CD1c-positive myeloid dendritic cell (primary cell): ENCODE results near the gene TK2.
A peak's percentile ranks its signal among the peaks of the same experiment; 100 is the strongest.
"Not testable (repeated sequence)": the region's sequence is repeated elsewhere in the genome, so short reads cannot be mapped to it uniquely, and the experiment has no call there.

Source experiments
- DNase-seq: peaks from one replicate; pipeline ENCODE4 v3.0.0-alpha.2; 2016; ENCODE audit errors: extremely low spot score

The TK2 gene

DNA sequence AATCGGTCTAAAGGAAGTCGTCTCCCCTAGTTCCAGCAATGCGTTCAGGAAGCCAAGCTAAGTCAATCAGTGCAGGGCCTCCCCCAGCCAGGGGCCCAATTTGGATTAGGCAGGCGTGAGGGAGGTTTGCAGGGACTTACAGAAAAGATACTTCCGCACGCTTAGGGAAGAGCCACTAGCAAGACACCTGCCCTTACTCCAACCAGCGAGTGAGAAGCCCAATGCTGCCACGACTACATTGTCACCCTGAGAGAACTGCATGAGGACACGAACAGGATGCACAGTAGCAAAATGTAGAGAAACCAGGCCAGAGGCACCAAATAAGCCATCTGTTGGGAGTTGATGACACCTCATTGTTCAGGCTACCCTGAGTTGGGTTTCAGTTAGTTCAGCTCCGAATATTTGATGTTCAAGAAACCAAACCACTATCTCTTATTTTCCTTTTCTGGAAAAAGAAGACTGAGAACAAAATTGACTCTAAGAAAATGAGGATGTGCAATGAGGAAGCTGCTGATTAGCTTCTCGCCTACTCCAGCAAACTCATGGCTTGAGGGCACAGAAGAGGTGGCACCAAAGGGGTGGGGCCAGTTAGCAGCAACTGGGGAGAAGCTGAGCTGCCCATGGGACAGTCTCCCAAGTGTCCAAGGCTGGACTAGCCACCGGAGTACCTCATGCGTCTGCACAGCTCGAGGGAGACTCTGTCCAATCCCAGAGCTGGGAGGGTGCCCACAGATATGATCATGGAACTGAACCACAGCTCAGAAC, 29.3 kb downstream of the TK2 start:
- DNase-seq, result peak; percentile 92

GRCh38 chr16:66519482-66520373, 30.2 kb downstream of the TK2 start:
- no peak for DNase-seq

DNA sequence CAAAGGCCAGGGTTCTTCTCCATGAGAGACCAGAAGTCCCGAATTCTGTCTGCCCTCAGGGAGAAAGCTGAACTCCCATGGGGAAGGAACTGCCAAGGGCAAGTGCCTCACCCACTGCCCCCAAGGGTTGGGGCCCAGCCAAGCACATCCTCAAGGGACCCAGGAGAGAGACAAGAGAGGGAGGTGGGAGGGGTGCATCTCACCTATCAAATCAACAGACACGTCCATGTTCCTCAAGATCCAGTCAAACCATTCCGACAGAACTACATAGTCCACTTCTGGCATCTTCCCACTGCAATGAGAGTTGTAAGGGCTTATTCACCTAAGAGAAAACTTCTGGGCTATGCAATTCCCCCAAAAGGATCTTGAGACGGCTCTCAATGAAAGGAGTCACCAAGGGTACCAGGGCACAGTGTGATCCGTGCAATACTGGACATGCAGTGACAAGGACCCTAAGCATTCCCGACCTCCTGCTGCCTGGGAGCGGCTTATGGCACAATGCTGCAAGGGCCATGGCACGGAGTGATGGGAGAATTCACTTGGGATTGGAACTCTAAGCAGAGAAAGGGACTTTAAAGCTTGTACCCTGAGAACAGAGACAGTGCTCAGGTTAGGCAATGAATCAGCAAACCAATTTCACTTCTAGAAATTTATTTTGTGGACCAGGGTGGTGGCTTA, 32.2 kb downstream of the TK2 start:
- DNase-seq, result peak; percentile 15

GRCh38 chr16:66516808-66517585, 32.9 kb downstream of the TK2 start:
- DNase-seq, result peak; percentile 96

GRCh38 chr16:66516509-66516807, 33.5 kb downstream of the TK2 start:
- no peak for DNase-seq

GRCh38 chr16:66515596-66516508, 34.1 kb downstream of the TK2 start:
- peak; percentile 69 for DNase-seq

- DNase-seq, result not testable (repeated sequence)
These were observed 34.8 kb downstream of the TK2 start for GRCh38 chr16:66514980-66515595.

- DNase-seq, result not testable (repeated sequence)
These were observed 35.5 kb downstream of the TK2 start for GRCh38 chr16:66514391-66514790.

DNA sequence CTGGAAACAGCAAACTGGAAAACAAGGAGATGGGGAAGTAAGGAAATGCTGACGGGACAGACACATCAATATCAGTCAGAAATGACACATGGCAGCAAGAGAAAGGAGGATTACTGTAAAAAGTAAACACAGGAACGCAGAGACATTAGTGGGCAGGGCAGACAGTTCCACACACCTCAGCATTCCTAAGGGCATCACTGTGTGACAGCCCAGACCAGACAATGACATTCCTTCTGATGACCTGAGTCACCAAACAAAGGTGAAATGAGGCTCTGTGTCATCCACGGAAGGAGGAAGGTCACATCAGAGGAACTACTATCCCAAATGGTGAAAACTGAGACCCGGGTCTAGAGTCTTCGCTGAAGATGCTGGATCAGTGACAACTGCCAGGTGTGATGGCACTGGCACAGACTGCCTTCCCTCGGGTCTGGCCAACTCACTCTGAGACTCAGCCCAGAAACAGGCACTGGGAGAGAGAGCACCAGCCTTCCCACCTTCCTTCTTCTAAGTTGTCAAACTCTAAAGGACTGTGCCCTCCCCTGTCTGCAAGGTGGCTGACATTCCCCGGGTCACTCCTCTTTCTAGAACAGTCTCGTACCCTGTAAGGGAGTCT, 36.7 kb downstream of the TK2 start:
- DNase-seq, result peak; percentile 40

- peak; percentile 50 for DNase-seq
These were observed 37.4 kb downstream of the TK2 start for GRCh38 chr16:66512272-66513110.

DNA sequence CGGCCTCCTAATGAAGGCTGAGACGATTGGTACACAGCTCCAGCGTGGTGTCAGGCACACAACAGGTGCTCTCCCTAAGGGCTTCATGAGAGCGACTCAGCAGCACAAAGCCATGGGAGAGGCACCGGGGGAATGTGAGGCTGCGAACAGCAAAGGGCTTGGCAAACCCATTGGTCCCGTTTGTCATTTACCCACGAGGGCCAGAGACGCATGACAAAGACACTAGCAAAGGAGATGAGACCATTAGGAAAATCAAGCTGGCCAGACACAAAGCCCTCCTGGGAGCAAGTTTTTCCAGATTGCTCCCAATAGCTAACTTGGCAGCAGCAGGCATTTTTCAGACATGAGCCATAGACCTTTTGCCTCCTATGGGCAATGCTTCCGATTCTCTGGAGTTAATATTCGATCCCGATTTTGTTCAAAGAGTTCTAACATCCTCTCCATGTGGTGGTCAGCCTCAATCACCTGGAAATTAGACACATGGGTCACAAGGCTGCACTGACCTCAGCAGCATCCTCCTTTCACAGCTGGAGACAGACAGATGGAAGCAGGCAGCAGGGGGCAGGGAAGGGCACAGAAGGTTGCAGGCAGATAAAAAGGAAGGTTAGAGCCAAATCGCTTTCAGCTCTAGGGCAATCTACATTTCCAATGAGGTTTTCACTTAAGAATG, 38.2 kb downstream of the TK2 start:
- no peak for DNase-seq

DNA sequence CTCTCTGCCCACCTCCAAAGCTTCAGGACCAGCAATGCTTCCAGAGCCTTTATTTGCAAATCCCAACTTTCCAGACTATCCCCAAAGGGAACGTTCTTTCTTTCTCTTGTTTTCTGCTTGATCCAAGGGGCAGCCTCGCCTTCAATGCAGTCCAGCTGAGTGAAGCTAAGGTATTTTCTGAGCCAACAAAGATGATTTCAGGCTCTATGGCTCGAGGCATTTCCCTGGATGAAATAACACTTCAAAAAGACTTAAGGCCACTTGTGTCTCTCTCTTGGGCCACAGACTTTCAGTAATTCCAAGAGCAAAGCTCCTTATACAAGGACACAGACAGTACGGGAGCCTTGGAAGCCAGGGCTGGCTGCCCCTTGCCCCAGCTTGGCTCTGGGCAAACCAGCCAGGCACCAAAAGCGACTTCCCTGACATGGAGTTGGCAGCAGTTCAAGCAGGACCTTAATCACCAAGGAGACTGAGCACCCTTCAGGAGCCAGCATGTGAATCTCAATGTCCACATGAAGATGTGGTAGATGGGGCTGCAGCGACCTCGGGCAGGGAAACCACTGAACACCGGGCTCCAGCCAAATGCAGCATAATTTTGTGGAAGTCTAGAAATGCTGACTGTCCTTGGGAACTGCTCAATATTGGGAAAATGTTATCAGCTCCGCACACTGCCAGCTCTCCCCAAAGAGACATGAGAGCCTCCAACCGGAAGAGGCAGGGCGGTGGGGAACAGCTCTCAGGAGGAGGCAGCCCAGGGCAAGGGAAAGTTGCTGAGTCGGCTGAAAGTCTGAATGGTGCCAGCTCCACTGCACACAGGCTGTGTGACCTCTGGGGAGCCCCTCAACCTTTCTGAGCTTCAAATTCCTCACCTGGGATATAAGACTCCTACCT, 39.0 kb downstream of the TK2 start:
- no peak for DNase-seq

DNA sequence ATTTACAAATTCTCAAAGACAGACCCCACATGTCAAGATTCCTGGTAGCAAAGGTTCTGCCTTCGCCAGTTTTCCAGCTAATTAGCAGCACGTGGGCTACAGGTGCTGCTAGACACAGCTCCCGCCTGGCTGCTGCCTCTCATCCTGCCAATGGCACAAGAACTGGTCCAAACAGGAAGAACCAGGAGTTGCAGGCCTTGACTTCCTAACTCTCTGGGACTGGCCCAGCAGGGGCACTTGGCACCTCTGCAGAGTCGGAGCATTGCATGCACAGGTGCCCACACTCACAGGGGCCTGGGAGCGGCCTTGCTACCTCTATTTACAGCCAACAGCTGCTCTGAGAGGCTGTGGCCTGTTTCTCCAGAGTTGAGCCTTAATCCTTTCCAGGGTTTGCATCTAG, 39.6 kb downstream of the TK2 start:
- DNase-seq, result no peak

DNA sequence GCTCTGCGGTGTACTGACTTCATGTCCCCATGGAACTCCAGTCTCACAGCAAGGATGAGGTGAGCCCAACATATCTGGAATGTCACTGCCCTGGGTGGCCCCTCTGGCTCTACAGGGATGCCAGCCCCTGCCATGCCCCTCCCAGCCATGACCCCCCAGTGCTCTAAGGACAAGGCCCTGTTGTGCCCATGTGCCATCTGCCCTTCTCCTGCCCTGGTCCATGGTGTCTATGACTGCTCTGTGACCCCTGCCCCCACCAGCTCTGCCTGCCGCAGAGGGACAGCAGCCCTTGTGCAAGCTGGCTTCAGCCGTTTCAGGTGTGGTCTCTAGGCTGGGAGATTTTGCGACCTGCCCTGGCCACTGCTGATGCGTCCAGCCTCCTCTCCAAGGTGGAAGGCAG, 40.3 kb downstream of the TK2 start:
- DNase-seq, result no peak

GRCh38 chr16:66508914-66509496, 40.9 kb downstream of the TK2 start:
- DNase-seq, result no peak

DNA sequence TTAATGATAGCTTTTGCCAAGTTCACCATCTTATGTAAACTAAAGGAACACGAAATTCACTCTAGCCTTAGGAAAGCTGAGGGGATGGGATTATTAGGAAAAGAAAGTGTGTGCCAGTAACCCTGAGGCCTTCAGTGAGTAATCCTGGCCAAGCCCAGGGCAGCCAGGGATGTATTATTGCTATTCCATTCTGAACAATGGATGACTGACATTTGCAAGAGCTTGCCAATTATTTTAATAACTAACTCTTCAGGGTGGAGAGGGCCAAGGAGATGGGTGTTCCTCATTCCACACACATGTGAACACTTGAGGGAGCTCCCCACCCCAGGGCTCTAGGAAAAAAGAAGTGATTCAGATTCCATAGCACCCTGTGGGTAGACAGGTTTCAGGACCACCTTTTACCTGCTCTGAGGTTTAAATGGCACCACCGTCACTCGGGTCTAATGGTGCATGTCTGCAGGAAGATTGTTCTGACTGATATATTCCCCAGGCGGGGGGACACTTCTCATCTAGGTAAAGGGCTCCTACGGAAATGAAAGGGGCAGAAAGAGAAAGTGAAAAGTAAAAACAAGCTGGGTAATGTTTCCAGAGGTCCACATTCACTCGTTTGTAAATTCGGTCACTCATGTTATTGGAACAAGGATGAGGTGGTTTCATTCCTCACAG, 41.5 kb downstream of the TK2 start:
- no peak for DNase-seq
